ENCODE measurements around the gene WDR27. TPM values are rescaled to one million over a fixed set of nuclear protein-coding genes. Genes with fewer than 3 reads are reported as not detected.

Gene WDR27
- total RNA-seq, 1 donor from 2014 or later: 27.5 TPM

Other genes with a start within 250 kb of the WDR27 start
- 31.8 and 45.9 TPM in 2 replicates for gene C6orf120, start 97 bp upstream of the WDR27 start, total RNA-seq
- 28.3 and 48.9 TPM in 2 replicates for gene PHF10, start 22.5 kb upstream of the WDR27 start, total RNA-seq
- 0.35 and 0.75 TPM in 2 replicates for gene DYNLT2, start 49.5 kb upstream of the WDR27 start, total RNA-seq
- 16.7 and 20.1 TPM in 2 replicates for gene ERMARD, start 49.6 kb upstream of the WDR27 start, total RNA-seq

Measured in renal cortical epithelial cell (primary cell).